CD4-positive, CD25-positive, alpha-beta regulatory T cell (primary cell): ENCODE measurements around the gene MARCHF4. TPM values are rescaled to one million over a fixed set of nuclear protein-coding genes. Genes with fewer than 3 reads are reported as not detected.

Experiments used
- ATAC-seq, 2 donors: fragments of 150-1000 bp; cut with Tn5 transposase; one replicate each; pipeline ENCODE4 v1.10.0; 2021; ENCODE audit warnings: low read depth in 2 of 2, moderate number of reproducible peaks in 2 of 2, moderate library complexity in 1 of 2
- DNase-seq, 3 donors: peaks; one replicate each; pipeline versions ENCODE4 v3.0.0 to v3.0.0-alpha.2; 2012 to 2022; ENCODE audit warnings: mixed read lengths in 1 of 3
- H3K27ac ChIP-seq: one replicate; pipeline ENCODE4 v1.7.0; 2013; ENCODE audit warnings: mild to moderate bottlenecking, low read length; ENCODE audit not compliant: insufficient read depth, poor library complexity, severe bottlenecking
- H3K27me3 ChIP-seq: one replicate; pipeline ENCODE4 v1.7.0; 2013; ENCODE audit warnings: low read length; ENCODE audit not compliant: control insufficient read depth, insufficient read depth
- H3K36me3 ChIP-seq: one replicate; pipeline ENCODE4 v1.7.0; 2013; ENCODE audit warnings: mild to moderate bottlenecking, low read length, moderate library complexity; ENCODE audit not compliant: control insufficient read depth, insufficient read depth
- H3K4me1 ChIP-seq: 2 replicates; pipeline ENCODE4 v1.7.0; 2013; ENCODE audit warnings: mild to moderate bottlenecking, low read length; ENCODE audit not compliant: insufficient read depth, control insufficient read depth, poor library complexity, severe bottlenecking
- H3K4me3 ChIP-seq: one replicate; pipeline ENCODE4 v1.7.0; 2013; ENCODE audit warnings: low read depth, mild to moderate bottlenecking, low read length, moderate library complexity
- H3K9me3 ChIP-seq, 2 experiments: 1 replicate in 1 of 2; 2 replicates in 1 of 2; pipeline ENCODE4 v1.7.0; 2013; ENCODE audit warnings: low read length in 2 of 2, mild to moderate bottlenecking in 1 of 2, moderate library complexity in 1 of 2; ENCODE audit not compliant: control insufficient read depth in 2 of 2
- H3K27ac Mint-ChIP-seq, 3 donors: one replicate each; pipeline ENCODE4 v1.8.0; 2020 to 2022; ENCODE audit warnings: mild to moderate bottlenecking in 3 of 3, mixed read lengths in 3 of 3, moderate library complexity in 2 of 3
- H3K27me3 Mint-ChIP-seq: one replicate; pipeline ENCODE4 v1.8.0; 2022; ENCODE audit warnings: mild to moderate bottlenecking, mixed read lengths
- H3K36me3 Mint-ChIP-seq: one replicate; pipeline ENCODE4 v1.8.0; 2020; ENCODE audit warnings: mixed read lengths
- H3K4me1 Mint-ChIP-seq, 4 donors: one replicate each; pipeline ENCODE4 v1.8.0; 2020 to 2022; ENCODE audit warnings: mixed read lengths in 4 of 4, mild to moderate bottlenecking in 1 of 4
- H3K4me3 Mint-ChIP-seq, 4 donors: one replicate each; pipeline ENCODE4 v1.8.0; 2020 to 2022; ENCODE audit warnings: mild to moderate bottlenecking in 4 of 4, mixed read lengths in 4 of 4, moderate library complexity in 3 of 4
- H3K9me3 Mint-ChIP-seq, 7 donors: one replicate each; pipeline ENCODE4 v1.8.0; 2020 to 2022; ENCODE audit warnings: mixed read lengths in 7 of 7, mild to moderate bottlenecking in 3 of 7, moderate library complexity in 2 of 7
- polyA plus RNA-seq, 4 donors: library from polyadenylated mRNA; unstranded; fragments of 300-500 nt; fragmentation: Illumina TruSeq; gene quantifications; one replicate each; pipeline ENCODE4 v1.2.3, GENCODE V29; 2021
- total RNA-seq: library from RNA; stranded (reverse); gene quantifications from one replicate; pipeline ENCODE4 v1.2.3, GENCODE V29; 2022

Gene MARCHF4
- total and polyA plus RNA-seq, 5 donors from 2014 or later = not detected

GRCh38 chr2:216346781-216347180 is 25.5 kb downstream of the MARCHF4 start:
- DNase-seq = no peak
- Mint-ChIP-seq H3K4me3 (no peak overlapping the region), H3K4me1 (peaks cover 11 to 59% (median 38%) of the 10 kb centered on the region in 4 donors), H3K27ac (peak overlapping the region; percentile 1 to 78 (median 27)), H3K27me3 (no peaks in the 10 kb centered on the region), H3K9me3 (peaks cover 0 to 2% (median 0%) of the 10 kb centered on the region in 7 donors), H3K36me3 (peaks cover 3% of the 10 kb centered on the region)
- Histone ChIP-seq H3K4me3 (no peak overlapping the region), H3K36me3 (no peaks in the 10 kb centered on the region), H3K27ac (no peak overlapping the region), H3K27me3 (no peaks in the 10 kb centered on the region), H3K4me1 (peaks cover 36% of the 10 kb centered on the region), H3K9me3 (no peaks in the 10 kb centered on the region)
- no peak for ATAC-seq

- Mint-ChIP-seq H3K36me3 (peaks cover 3% of the 10 kb centered on the region), H3K4me3 (no peak overlapping the region), H3K4me1 (peaks cover 11 to 60% (median 32%) of the 10 kb centered on the region in 4 donors), H3K9me3 (peaks cover 0 to 2% (median 0%) of the 10 kb centered on the region in 7 donors), H3K27me3 (no peaks in the 10 kb centered on the region), H3K27ac (no peak overlapping the region)
- no peaks in the 10 kb centered on the region for H3K9me3 ChIP-seq
- no peak overlapping the region for H3K4me3 ChIP-seq
- H3K36me3 ChIP-seq = no peaks in the 10 kb centered on the region
- ATAC-seq (no peak), DNase-seq (no peak)
- no peak overlapping the region for H3K27ac ChIP-seq
- H3K4me1 ChIP-seq = peaks cover 27% of the 10 kb centered on the region
- H3K27me3 ChIP-seq = no peaks in the 10 kb centered on the region
Measured at GRCh38 chr2:216345846-216346245, 26.4 kb downstream of the MARCHF4 start.

- no peak overlapping the region for H3K27ac ChIP-seq
- no peaks in the 10 kb centered on the region for H3K9me3 ChIP-seq
- no peaks in the 10 kb centered on the region for H3K27me3 ChIP-seq
- ATAC-seq (no peak), DNase-seq (no peak)
- peaks cover 17% of the 10 kb centered on the region for H3K4me1 ChIP-seq
- Mint-ChIP-seq H3K4me3 (no peak overlapping the region), H3K27ac (peak overlapping the region in 1 of 3 donors; percentile 65), H3K27me3 (no peaks in the 10 kb centered on the region), H3K36me3 (peaks cover 3% of the 10 kb centered on the region), H3K9me3 (peaks cover 0 to 2% (median 0%) of the 10 kb centered on the region in 7 donors), H3K4me1 (peaks cover 11 to 58% (median 23%) of the 10 kb centered on the region in 4 donors)
- H3K4me3 ChIP-seq = no peak overlapping the region
- H3K36me3 ChIP-seq = no peaks in the 10 kb centered on the region
Measured at GRCh38 chr2:216344950-216345300, 27.4 kb downstream of the MARCHF4 start.

- H3K4me3 Mint-ChIP-seq = peak overlapping the region in 1 of 4 donors; percentile 30
- H3K9me3 Mint-ChIP-seq = peaks cover 0 to 2% (median 0%) of the 10 kb centered on the region in 7 donors
- H3K9me3 ChIP-seq = no peaks in the 10 kb centered on the region
- H3K27ac Mint-ChIP-seq = peak overlapping the region in 2 of 3 donors; percentile 59 to 65
- H3K4me1 Mint-ChIP-seq = peaks cover 9 to 54% (median 18%) of the 10 kb centered on the region in 4 donors
- ATAC-seq (no peak), DNase-seq (no peak)
- no peaks in the 10 kb centered on the region for H3K27me3 Mint-ChIP-seq
- no peaks in the 10 kb centered on the region for H3K36me3 ChIP-seq
- no peaks in the 10 kb centered on the region for H3K27me3 ChIP-seq
- no peak overlapping the region for H3K27ac ChIP-seq
- no peak overlapping the region for H3K4me3 ChIP-seq
- H3K36me3 Mint-ChIP-seq = peaks cover 6% of the 10 kb centered on the region
- H3K4me1 ChIP-seq = peaks cover 13% of the 10 kb centered on the region
Measured at GRCh38 chr2:216344206-216344949, 27.9 kb downstream of the MARCHF4 start.

- H3K27ac Mint-ChIP-seq = no peak overlapping the region
- Histone ChIP-seq H3K27ac (no peak overlapping the region), H3K9me3 (no peaks in the 10 kb centered on the region), H3K4me3 (no peak overlapping the region), H3K27me3 (no peaks in the 10 kb centered on the region), H3K4me1 (peaks cover 7% of the 10 kb centered on the region), H3K36me3 (no peaks in the 10 kb centered on the region)
- H3K4me1 Mint-ChIP-seq = peaks cover 0 to 44% (median 12%) of the 10 kb centered on the region in 4 donors
- H3K27me3 Mint-ChIP-seq = no peaks in the 10 kb centered on the region
- H3K9me3 Mint-ChIP-seq = peaks cover 0 to 2% (median 0%) of the 10 kb centered on the region in 7 donors
- no peak for DNase-seq
- peaks cover 6% of the 10 kb centered on the region for H3K36me3 Mint-ChIP-seq
- H3K4me3 Mint-ChIP-seq = no peak overlapping the region
- no peak for ATAC-seq
Measured at GRCh38 chr2:216343221-216343980, 28.9 kb downstream of the MARCHF4 start.

- no peak for ATAC-seq
- Histone ChIP-seq H3K27ac (no peak overlapping the region), H3K4me1 (no peaks in the 10 kb centered on the region), H3K27me3 (no peaks in the 10 kb centered on the region), H3K4me3 (no peak overlapping the region), H3K9me3 (no peaks in the 10 kb centered on the region), H3K36me3 (no peaks in the 10 kb centered on the region)
- H3K36me3 Mint-ChIP-seq = peaks cover 3% of the 10 kb centered on the region
- H3K4me3 Mint-ChIP-seq = no peak overlapping the region
- DNase-seq = no peak
- H3K4me1 Mint-ChIP-seq = peaks cover 0 to 31% (median 4%) of the 10 kb centered on the region in 4 donors
- H3K9me3 Mint-ChIP-seq = no peaks in the 10 kb centered on the region
- peak overlapping the region in 2 of 3 donors; percentile 43 to 55 for H3K27ac Mint-ChIP-seq
- no peaks in the 10 kb centered on the region for H3K27me3 Mint-ChIP-seq
Measured at GRCh38 chr2:216341121-216341520, 31.2 kb downstream of the MARCHF4 start.

GRCh38 chr2:216340280-216340631 is 32.0 kb downstream of the MARCHF4 start:
- Mint-ChIP-seq H3K27ac (peak overlapping the region; percentile 28 to 55 (median 35)), H3K27me3 (peaks cover 3% of the 10 kb centered on the region), H3K9me3 (no peaks in the 10 kb centered on the region), H3K36me3 (peaks cover 3% of the 10 kb centered on the region), H3K4me3 (no peak overlapping the region), H3K4me1 (peaks cover 0 to 31% (median 4%) of the 10 kb centered on the region in 4 donors)
- Histone ChIP-seq H3K27ac (no peak overlapping the region), H3K36me3 (no peaks in the 10 kb centered on the region), H3K9me3 (no peaks in the 10 kb centered on the region), H3K4me3 (no peak overlapping the region), H3K4me1 (no peaks in the 10 kb centered on the region), H3K27me3 (no peaks in the 10 kb centered on the region)
- DNase-seq = no peak
- no peak for ATAC-seq
